ENCODE results near the gene FUT6.

FUT6 gene

GRCh38 chr19:5789886-5790558 is 49.5 kb downstream of the FUT6 start:
- peak overlapping the region; percentile 87 for H3K4me3 ChIP-seq (ENCODE audit: low read depth, low read length)
- TF ChIP-seq, protein P1, sequence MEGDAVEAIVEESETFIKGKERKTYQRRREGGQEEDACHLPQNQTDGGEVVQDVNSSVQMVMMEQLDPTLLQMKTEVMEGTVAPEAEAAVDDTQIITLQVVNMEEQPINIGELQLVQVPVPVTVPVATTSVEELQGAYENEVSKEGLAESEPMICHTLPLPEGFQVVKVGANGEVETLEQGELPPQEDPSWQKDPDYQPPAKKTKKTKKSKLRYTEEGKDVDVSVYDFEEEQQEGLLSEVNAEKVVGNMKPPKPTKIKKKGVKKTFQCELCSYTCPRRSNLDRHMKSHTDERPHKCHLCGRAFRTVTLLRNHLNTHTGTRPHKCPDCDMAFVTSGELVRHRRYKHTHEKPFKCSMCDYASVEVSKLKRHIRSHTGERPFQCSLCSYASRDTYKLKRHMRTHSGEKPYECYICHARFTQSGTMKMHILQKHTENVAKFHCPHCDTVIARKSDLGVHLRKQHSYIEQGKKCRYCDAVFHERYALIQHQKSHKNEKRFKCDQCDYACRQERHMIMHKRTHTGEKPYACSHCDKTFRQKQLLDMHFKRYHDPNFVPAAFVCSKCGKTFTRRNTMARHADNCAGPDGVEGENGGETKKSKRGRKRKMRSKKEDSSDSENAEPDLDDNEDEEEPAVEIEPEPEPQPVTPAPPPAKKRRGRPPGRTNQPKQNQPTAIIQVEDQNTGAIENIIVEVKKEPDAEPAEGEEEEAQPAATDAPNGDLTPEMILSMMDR (IDR thresholded peaks at IDR 0.05; ENCODE audit: low read depth, low read length): no peak

GRCh38 chr19:5789351-5789761 is 50.1 kb downstream of the FUT6 start:
- H3K4me3 ChIP-seq (ENCODE audit: low read depth, low read length): no peak overlapping the region
- TF ChIP-seq, protein P1 (IDR thresholded peaks at IDR 0.05; ENCODE audit: low read depth, low read length): no peak

GRCh38 chr19:5788422-5788821 is 51.1 kb downstream of the FUT6 start:
- TF ChIP-seq, protein P1 (IDR thresholded peaks at IDR 0.05; ENCODE audit: low read depth, low read length): no peak
- no peak overlapping the region for H3K4me3 ChIP-seq (ENCODE audit: low read depth, low read length)

GRCh38 chr19:5787409-5788182 is 51.9 kb downstream of the FUT6 start:
- TF ChIP-seq, protein P1 (IDR thresholded peaks at IDR 0.05; ENCODE audit: low read depth, low read length): no peak
- no peak overlapping the region for H3K4me3 ChIP-seq (ENCODE audit: low read depth, low read length)

DNA sequence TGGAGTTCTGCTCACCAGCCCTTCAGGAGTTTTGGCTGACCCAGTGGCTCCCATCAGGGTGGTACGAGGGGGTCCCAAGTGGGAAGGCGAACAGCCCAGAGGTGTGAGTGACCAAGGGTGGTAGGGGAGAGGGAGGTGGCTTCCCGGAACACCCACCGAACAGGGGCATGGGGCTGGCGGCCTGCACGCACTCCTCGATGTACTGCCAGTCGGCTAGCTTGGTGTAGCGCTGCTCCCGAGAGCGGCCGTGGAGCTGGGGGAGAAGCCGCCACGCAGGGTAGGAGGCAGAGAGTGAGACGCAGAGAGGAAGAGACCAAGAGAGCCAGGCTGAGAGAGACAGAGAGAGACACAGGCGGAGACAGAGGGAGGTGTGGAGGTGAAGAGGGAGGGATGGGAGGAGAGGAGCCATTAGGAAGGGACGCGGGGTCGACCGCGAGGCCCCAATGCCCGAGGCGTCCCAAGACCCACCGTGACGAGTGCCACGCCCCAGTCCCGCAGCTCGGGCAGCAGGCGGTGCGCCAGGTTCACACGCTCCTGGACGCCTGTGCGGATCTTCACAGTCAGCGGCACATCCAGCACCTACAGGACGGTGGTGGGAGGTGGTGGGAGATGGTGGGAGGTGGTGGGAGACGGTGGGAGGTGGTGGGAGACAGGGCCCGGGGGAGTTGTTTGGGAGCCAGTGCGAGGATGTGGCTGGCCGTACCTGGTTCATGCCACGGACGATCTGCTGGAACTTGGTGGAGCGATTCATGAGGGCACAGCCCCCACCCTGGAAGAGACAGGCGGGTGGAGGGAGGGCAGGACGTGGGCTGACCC is 52.7 kb downstream of the FUT6 start:
- H3K4me3 ChIP-seq (ENCODE audit: low read depth, low read length): no peak overlapping the region
- TF ChIP-seq, protein P1 (IDR thresholded peaks at IDR 0.05; ENCODE audit: low read depth, low read length): no peak

DNA sequence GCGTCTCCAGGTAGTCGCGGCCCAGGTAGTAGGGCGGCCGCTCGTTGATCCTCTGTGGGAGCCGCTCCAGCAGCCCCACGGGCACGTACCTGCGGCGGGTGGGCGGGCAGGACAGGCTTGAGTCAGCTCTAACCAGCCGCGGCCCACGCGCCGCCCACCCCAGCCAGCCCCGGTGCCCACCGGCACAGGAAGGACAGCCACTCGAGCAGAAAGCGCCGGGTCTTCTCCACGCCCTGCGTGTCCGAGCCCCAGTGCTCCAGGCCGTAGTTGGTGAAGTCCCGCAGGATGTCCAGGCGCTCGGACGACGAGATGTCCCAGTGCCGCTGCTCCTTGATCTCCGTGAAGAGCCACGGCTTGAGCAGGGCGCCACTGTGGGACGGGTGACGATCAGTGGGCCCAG is 54.1 kb downstream of the FUT6 start:
- TF ChIP-seq, protein P1 (IDR thresholded peaks at IDR 0.05; ENCODE audit: low read depth, low read length): no peak
- no peak overlapping the region for H3K4me3 ChIP-seq (ENCODE audit: low read depth, low read length)

Measured in WI38 (cell line).